ENCODE results near the gene SYTL1. TPM values are rescaled to one million over a fixed set of nuclear protein-coding genes. Genes with fewer than 3 reads are reported as not detected.

Gene SYTL1
- total and polyA plus RNA-seq, 9 of the 15 experiments (the other 6 are each of a cell fraction or from before 2014, with no cell fraction given) = 0.04 to 9.3 (median 1.7) TPM

GRCh38 chr1:27293915-27294314, 47.9 kb upstream of the SYTL1 start (continued):
- no peak for TF ChIP-seq CXXC5 (CRISPR knock-in tag; IDR thresholded peaks at IDR 0.05)
- no peak for TF ChIP-seq RAD51 (IDR thresholded peaks at IDR 0.05; ENCODE audit: borderline replicate concordance, low read depth)
- TF ChIP-seq TCFL5 (CRISPR knock-in tag; conservative IDR thresholded peaks at IDR 0.05) = no peak
- no peak for TF ChIP-seq CHAMP1 (IDR thresholded peaks at IDR 0.05)
- no peak for TF ChIP-seq KDM5B (IDR thresholded peaks at IDR 0.05; ENCODE audit: insufficient replicate concordance, low read depth, low read length)
- TF ChIP-seq, protein P1, sequence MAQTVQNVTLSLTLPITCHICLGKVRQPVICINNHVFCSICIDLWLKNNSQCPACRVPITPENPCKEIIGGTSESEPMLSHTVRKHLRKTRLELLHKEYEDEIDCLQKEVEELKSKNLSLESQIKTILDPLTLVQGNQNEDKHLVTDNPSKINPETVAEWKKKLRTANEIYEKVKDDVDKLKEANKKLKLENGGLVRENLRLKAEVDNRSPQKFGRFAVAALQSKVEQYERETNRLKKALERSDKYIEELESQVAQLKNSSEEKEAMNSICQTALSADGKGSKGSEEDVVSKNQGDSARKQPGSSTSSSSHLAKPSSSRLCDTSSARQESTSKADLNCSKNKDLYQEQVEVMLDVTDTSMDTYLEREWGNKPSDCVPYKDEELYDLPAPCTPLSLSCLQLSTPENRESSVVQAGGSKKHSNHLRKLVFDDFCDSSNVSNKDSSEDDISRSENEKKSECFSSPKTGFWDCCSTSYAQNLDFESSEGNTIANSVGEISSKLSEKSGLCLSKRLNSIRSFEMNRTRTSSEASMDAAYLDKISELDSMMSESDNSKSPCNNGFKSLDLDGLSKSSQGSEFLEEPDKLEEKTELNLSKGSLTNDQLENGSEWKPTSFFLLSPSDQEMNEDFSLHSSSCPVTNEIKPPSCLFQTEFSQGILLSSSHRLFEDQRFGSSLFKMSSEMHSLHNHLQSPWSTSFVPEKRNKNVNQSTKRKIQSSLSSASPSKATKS (CRISPR knock-in tag; IDR thresholded peaks at IDR 0.05) = no peak
- TF ChIP-seq TAF15 (IDR thresholded peaks at IDR 0.05; ENCODE audit: low read depth, low read length) = no peak
- TF ChIP-seq ZNF561 (CRISPR knock-in tag; conservative IDR thresholded peaks at IDR 0.05) = no peak
- TF ChIP-seq PURB (CRISPR knock-in tag; IDR thresholded peaks at IDR 0.05; ENCODE audit: low read depth) = no peak

Measured in K562 (cell line).